ENCODE results near the gene BRK1. TPM values are rescaled to one million over a fixed set of nuclear protein-coding genes. Genes with fewer than 3 reads are reported as not detected.
"Not testable (repeated sequence)": the region's sequence is repeated elsewhere in the genome, so short reads cannot be mapped to it uniquely, and the experiment has no call there.

Gene BRK1
- total RNA-seq, 1 experiment from 2014 or later: 78.5 TPM

DNA sequence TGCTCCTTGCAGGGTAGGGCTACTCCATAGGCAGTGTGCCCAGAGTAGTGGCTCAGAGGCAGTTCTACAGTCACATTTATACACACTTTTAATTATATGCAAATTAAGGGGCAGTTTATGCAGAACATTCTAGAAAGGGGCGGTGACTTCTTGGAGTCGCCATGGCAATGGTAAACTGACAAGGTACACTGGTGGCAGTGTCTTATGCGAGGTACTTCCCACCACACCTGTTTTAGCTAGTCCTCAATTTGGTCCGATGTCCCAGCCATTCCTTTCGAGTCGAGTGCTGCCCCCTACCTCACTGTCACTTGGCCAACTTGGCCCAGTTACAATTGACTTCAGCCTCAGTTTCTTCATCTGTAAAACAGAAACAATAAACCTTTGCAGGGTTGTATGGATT lies 45.5 kb downstream of the BRK1 start:
- no peak for DNase-seq (ENCODE audit: unreplicated experiment)
- Mint-ChIP-seq H3K4me3 (ENCODE audit: unreplicated experiment) (no peak overlapping the region), H3K9me3 (ENCODE audit: unreplicated experiment) (no peaks in the 10 kb centered on the region), H3K36me3 (ENCODE audit: insufficient read depth, unreplicated experiment) (no peaks in the 10 kb centered on the region), H3K27ac (ENCODE audit: low read depth, unreplicated experiment) (no peak overlapping the region), H3K27me3 (ENCODE audit: insufficient read depth, unreplicated experiment) (no peaks in the 10 kb centered on the region), H3K4me1 (ENCODE audit: insufficient read depth, unreplicated experiment) (no peaks in the 10 kb centered on the region)
- ChIA-PET POLR2A (interaction anchor here (1.5 kb wide), 1 partner anchor 38 kb away, joined by 3 read pairs; no protein-coding TSS in a partner anchor), CTCF (no interaction called here)
- TF ChIP-seq, protein P1, sequence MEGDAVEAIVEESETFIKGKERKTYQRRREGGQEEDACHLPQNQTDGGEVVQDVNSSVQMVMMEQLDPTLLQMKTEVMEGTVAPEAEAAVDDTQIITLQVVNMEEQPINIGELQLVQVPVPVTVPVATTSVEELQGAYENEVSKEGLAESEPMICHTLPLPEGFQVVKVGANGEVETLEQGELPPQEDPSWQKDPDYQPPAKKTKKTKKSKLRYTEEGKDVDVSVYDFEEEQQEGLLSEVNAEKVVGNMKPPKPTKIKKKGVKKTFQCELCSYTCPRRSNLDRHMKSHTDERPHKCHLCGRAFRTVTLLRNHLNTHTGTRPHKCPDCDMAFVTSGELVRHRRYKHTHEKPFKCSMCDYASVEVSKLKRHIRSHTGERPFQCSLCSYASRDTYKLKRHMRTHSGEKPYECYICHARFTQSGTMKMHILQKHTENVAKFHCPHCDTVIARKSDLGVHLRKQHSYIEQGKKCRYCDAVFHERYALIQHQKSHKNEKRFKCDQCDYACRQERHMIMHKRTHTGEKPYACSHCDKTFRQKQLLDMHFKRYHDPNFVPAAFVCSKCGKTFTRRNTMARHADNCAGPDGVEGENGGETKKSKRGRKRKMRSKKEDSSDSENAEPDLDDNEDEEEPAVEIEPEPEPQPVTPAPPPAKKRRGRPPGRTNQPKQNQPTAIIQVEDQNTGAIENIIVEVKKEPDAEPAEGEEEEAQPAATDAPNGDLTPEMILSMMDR (IDR thresholded peaks at IDR 0.05; ENCODE audit: unreplicated experiment): no peak
- BruUV-seq (replicated peaks): no TSS peak
- intact Hi-C loops (cut with micrococcal nuclease): no loop called here

DNA sequence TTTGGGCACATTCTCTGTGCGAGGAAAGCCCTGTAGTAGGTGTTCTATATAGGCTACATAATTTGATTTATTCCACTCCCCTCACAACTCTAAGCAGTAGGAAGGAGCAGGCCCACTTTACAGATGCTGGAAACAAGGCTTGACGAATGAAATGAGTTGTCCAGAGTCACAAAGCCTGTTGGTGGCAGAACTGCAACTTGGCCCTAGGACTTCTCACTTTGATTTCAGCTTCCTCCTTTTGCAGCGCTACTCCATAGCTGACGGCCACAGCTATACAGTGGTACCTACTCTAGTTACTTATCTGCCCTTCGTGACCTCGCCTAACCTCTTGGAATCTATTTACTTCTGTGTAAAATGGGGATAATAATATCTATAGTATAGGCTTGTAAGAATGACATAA lies 46.7 kb downstream of the BRK1 start:
- TF ChIP-seq, protein P1 (IDR thresholded peaks at IDR 0.05; ENCODE audit: unreplicated experiment): no peak
- H3K27me3 Mint-ChIP-seq (ENCODE audit: insufficient read depth, unreplicated experiment): no peaks in the 10 kb centered on the region
- POLR2A ChIA-PET: no interaction called here
- H3K27ac Mint-ChIP-seq (ENCODE audit: low read depth, unreplicated experiment): no peak overlapping the region
- no peaks in the 10 kb centered on the region for H3K36me3 Mint-ChIP-seq (ENCODE audit: insufficient read depth, unreplicated experiment)
- CTCF ChIA-PET: interaction anchor here (1.2 kb wide), 1 partner anchor 9 kb away, joined by 3 read pairs; no protein-coding TSS in a partner anchor
- DNase-seq (ENCODE audit: unreplicated experiment): no peak
- H3K9me3 Mint-ChIP-seq (ENCODE audit: unreplicated experiment): no peaks in the 10 kb centered on the region
- H3K4me1 Mint-ChIP-seq (ENCODE audit: insufficient read depth, unreplicated experiment): no peaks in the 10 kb centered on the region
- intact Hi-C loops (cut with micrococcal nuclease): no loop called here
- no peak overlapping the region for H3K4me3 Mint-ChIP-seq (ENCODE audit: unreplicated experiment)
- BruUV-seq (replicated peaks): no TSS peak

DNA sequence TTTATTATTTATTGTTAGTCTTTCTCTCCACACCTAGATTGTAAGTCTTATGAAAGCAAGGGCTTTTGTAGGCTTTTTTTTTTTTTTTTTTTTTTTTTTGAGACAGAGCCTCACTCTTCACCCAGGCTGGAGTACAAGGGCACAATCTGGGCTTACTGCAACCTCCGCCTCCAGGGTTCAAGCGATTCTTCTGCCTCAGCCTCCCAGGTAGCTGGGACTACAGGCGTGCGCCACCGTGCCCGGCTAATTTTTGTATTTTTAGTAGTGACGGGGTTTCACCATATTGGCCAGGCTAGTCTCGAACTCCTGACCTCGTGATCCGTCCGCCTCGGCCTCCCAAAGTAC lies 48.7 kb downstream of the BRK1 start:
- not testable (repeated sequence) for H3K4me1 Mint-ChIP-seq (ENCODE audit: insufficient read depth, unreplicated experiment); H3K27me3 Mint-ChIP-seq (ENCODE audit: insufficient read depth, unreplicated experiment); DNase-seq (ENCODE audit: unreplicated experiment); H3K36me3 Mint-ChIP-seq (ENCODE audit: insufficient read depth, unreplicated experiment); H3K9me3 Mint-ChIP-seq (ENCODE audit: unreplicated experiment); H3K27ac Mint-ChIP-seq (ENCODE audit: low read depth, unreplicated experiment); BruUV-seq (replicated peaks)
- H3K4me3 Mint-ChIP-seq (ENCODE audit: unreplicated experiment): peak overlapping the region; percentile 69
- ChIA-PET CTCF (interaction anchor here (0.6 to 1.1 kb wide), 4 partner anchors 24 to 69 kb away, joined by 3 to 4 read pairs (median 3); no protein-coding TSS in a partner anchor), POLR2A (interaction anchor here (0.6 kb wide), 1 partner anchor 134 kb away, joined by 5 read pairs; no protein-coding TSS in a partner anchor)
- intact Hi-C loops (cut with micrococcal nuclease): loop anchor here (1.0 to 2.0 kb wide), 2 partner anchors 29 to 61 kb away; no protein-coding TSS in a partner anchor

DNA sequence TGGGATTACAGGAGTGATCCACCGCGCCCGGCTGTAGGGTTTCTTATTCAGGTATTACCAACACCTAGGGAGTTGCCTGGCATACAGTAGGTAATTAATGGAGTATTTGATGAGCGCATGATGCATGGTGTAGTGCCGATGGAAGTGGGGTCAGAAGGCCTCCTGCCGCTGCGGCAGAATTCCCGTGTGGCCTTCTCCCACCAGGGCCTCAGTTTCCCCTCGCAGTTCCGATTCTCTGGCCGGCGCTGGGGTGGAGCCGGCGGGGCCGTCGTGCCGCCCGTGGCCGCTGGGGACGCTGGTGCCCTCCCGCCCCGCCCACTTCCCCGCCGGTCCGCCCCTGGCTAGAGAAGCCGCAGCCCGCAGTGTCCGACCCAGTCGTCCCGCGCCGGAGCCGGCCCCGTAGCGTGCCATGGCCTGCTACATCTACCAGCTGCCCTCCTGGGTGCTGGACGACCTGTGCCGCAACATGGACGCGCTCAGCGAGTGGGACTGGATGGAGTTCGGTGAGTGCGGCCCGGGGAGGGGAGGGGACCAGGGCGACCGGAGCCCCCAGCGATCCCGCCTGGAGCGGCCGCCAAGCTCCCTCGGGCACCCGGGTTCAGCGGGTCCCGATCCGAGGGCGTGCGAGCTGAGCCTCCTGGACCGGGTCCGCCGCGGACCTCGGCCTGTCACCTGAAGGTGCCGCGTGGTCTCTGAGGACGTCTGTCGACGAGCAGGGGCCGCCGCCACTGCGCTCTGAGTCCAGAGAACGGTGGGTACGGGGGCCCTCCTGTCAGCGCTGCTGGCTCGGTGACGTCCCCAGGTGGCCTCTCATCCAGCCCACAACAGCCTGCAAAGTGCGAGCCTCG lies 49.3 kb downstream of the BRK1 start, which contains the start of gene IRAK2:
IRAK2 (plus strand) TSS at position 374 of the 848 bp plus-strand sequence; CDS start at position 410, 36 bp downstream.
- H3K9me3 Mint-ChIP-seq (ENCODE audit: unreplicated experiment): peaks cover 7% of the 10 kb centered on the region
- H3K27ac Mint-ChIP-seq (ENCODE audit: low read depth, unreplicated experiment): no peak within 1 kb of the TSS
- intact Hi-C loops (cut with micrococcal nuclease): loop anchor here (1.0 to 2.0 kb wide), 2 partner anchors 28 to 61 kb away; no protein-coding TSS in a partner anchor
- peak; percentile 58 for DNase-seq (ENCODE audit: unreplicated experiment)
- BruUV-seq (replicated peaks): TSS peak; percentile 31
- H3K4me3 Mint-ChIP-seq (ENCODE audit: unreplicated experiment): peak within 1 kb of the TSS; percentile 69
- POLR2A ChIA-PET: no interaction called here
- no peaks in the 10 kb centered on the region for H3K27me3 Mint-ChIP-seq (ENCODE audit: insufficient read depth, unreplicated experiment)
- CTCF ChIA-PET: interaction anchor here (0.5 to 1.6 kb wide), 10 partner anchors 10 to 78 kb away, joined by 3 to 6 read pairs (median 4); no protein-coding TSS in a partner anchor
- H3K4me1 Mint-ChIP-seq (ENCODE audit: insufficient read depth, unreplicated experiment): no peaks in the 10 kb centered on the region
- TF ChIP-seq, protein P1 (IDR thresholded peaks at IDR 0.05; ENCODE audit: unreplicated experiment): peak; percentile 91
- peaks cover 5% of the 10 kb centered on the region for H3K36me3 Mint-ChIP-seq (ENCODE audit: insufficient read depth, unreplicated experiment)

All from MCF 10A (cell line).